HPDE6-E6E7 (cell line): ENCODE measurements around the gene MKRN1.
"Not testable (repeated sequence)": the region's sequence is repeated elsewhere in the genome, so short reads cannot be mapped to it uniquely, and the experiment has no call there.

Experiments used
- DNase-seq: peaks from one replicate; pipeline ENCODE4 v3.0.0; 2011; ENCODE audit warnings: missing footprints; ENCODE audit errors: extremely low spot score

MKRN1 gene

GRCh38 chr7:140485500-140486265, 6.4 kb upstream of the MKRN1 start:
- no peak for DNase-seq

GRCh38 chr7:140484951-140485499, 5.7 kb upstream of the MKRN1 start:
- no peak for DNase-seq

GRCh38 chr7:140484479-140484878, 5.2 kb upstream of the MKRN1 start:
- no peak for DNase-seq

DNA sequence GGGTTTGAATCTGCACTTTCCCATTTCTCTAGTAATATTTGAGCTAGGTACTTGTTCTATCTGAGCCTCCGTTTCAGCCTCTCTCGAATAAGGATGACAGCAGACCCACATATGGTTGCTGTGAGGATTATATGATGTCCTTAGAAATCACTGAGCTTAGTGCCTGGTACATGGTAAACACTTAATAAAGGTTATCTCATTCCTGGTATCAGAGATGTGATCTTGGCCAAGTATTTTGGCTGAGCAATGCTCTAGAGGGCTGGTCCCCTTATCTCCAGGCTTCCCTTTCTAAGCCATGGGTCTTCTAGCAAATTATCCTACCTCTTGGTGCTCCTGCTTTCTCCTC, 407 bp upstream of the MKRN1 start:
- no peak for DNase-seq

DNA sequence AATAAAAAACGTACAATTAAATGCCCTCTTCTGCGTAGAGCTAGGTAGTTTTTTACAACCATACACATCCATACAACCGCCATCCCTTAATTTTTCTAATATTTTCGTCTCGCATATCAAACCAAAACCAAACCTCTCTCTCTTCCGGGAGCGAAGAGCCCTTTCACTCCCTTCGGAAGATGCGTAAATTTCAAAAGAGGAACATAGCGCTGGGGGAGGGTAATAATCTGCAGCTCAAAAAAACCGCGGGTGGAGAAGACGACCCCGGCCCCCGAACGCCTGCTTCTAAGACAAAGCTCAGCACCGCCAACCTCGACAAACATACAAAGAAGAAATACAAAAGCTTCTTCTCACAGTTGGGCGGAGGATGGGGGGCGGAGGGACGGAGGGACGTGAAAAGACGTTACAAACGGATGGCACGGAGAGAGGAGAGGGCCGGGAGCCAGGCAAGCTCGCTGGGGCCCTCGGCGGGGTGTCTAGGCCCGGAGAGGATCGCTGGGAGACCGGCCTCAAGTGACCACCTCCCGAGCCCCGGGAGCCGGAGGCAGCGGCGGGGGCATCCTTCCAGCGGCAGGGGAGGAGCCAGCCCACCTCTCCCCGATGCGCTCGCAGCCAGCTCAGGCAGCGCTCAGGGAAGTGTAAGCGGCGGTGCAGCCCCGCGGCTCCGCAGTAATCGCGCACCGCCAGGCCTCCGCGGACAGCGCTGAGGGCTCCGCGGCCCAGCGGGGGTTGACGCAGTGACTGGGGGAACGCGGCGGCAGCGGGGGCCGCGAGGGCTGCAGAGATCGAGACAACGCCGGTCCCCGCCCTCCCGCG, 851 bp downstream of the MKRN1 start:
- DNase-seq = peak; percentile 19

GRCh38 chr7:140476698-140477261, 2.5 kb downstream of the MKRN1 start:
- DNase-seq = no peak

- peak; percentile 44 for DNase-seq
Observed at GRCh38 chr7:140475747-140476333, 3.5 kb downstream of the MKRN1 start.

DNA sequence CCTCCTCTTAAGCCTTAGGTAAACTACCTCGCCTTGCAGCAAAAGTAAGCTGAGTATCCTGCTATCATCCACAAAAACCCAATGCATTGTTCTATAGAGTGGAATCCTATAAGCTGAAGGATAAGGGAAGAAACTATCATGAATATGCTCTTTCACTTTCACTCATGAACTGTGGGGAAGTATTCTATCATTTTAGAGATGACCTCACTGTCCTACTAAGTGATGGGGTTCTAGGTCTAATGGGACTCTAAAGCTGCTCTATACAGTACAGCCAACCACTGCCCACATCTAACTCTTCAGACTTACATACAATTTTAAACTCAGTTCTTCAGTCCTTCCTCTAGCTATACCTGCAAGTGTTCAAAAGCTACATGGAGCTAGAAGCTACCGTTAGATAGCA, 16.2 kb downstream of the MKRN1 start:
- no peak for DNase-seq

DNA sequence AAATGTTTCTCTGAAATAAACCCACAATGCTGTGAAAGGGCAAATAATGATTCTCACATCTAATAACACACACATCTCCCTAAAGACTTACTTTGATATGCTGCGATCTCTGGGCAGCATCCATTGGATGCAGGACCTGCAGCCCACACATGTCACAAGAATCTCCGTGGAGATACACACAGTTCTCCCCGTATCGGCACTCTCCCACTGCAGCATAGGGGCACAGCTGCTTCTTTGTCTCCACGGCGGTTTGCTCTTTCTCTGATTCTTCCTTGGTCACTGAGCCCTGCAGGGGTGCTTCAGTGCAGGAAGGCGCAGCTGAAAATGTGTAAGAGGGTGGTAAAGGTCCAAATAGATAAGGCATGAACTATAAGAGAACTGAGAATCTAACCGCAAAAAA, 20.4 kb downstream of the MKRN1 start:
- no peak for DNase-seq

- no peak for DNase-seq
Observed at GRCh38 chr7:140458201-140458600, 21.1 kb downstream of the MKRN1 start.

- DNase-seq = no peak
Observed at GRCh38 chr7:140456551-140457051, 22.7 kb downstream of the MKRN1 start.

DNA sequence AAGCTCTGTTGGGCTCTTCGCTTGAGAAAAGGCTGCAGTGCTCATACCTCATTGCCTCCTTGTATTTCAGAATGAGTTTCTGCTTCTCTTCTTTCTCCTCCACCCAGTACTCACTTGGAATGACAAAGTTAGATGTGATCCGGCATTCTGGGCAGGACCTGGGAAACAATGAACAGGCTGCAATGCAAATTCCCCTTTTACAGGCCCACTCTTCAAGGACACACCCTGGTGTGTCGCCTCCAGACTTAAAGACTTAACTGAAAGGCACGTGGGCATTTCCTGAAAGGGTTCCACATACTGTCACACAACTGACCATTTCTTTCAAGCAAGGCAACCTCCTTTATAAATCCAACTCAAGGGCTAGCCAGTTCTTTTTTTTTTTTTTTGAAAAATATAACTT, 23.6 kb downstream of the MKRN1 start:
- no peak for DNase-seq

GRCh38 chr7:140454657-140455015, 24.7 kb downstream of the MKRN1 start:
- DNase-seq = no peak

DNA sequence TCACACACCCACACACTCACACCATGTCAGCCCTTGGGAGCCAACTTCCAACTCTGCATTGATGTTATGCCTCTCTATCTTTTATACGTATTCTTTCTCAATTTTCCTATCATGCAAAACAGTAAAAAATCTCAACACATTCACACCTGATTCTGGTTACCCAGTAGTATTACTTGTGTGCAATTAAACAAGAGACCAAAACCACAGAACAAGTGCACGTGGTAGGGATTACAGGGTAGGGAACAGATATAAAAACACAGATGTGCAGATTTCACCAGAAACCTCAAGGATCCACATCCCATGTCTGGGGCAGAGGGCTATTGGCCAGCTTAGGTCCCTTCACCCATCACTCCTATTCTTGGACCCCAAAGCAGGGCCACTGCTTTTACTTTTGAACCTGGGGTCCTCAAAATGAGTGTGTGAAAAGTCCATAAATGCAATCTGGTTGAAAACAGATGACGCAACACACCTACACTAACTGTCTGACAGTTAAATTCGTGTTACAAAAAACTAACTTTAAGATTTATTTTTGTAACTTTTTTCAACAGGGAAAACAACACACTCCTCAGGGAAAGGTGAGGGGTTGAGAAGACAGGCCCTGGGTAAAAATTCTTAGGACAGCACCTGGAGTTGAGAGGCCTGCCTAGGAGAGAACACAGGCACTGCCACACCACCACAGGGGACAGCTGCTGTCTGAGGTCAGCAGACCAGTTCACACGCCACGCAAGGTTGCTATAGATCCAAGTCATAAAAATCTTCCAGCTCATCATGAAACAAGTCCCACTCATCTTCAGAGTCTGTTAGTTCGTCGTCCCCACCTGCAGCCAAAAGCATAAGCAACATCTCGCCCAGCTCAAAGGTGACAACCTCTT, 25.3 kb downstream of the MKRN1 start:
- not testable (repeated sequence) for DNase-seq

DNA sequence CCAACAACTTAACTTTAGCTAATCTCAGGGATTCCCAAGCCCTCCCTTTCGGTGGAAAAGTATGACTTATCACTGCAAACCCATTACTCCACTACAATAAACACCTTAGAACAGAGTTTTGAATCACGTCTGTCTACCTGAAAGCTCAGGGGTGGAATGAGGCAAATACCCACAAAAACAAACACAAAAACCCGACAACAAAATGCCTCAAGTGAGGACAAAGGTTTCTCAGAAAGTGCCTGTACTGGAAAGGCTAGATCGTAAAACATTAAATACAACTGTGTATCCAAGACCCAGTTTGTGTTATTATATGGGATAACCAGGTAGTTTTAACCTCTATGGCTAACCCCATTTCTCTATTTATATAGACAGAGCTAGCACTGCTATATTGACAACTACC, 26.0 kb downstream of the MKRN1 start:
- DNase-seq = no peak

- no peak for DNase-seq
Observed at GRCh38 chr7:140451716-140452115, 27.6 kb downstream of the MKRN1 start.

DNA sequence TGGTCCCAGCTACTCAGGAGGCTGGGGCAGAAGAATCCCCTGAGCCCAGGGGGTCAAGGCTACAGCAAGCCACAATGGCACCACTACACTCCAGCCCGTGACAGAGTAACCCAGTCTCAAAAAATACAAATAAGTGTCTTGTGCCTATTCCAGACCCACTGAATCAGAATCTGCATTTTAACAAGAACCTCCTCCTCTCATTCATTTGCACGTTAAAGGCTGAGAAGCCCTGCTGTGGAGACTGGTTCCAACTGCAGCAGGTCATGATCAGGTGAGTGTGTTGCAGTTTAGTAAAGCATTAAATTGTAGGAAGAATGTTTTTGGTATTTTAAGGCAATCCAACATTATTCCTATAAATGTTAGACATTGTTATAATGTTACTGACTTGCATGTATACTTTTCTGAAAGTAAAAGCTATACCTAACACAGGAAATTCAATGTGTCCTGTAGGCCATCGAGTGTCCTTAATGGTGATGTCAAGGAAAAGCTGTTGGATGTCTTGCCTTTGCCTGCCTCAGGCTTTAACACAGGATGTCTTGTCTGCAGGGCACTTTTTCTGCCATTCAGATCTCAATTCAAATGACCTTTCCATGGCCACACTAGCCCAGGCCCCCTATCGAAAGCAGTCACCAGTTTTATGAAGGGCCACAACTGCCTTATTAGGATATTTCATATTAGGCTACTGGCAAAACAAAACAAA, 30.4 kb downstream of the MKRN1 start:
- DNase-seq = no peak

GRCh38 chr7:140447841-140448240, 31.5 kb downstream of the MKRN1 start:
- DNase-seq = no peak

DNA sequence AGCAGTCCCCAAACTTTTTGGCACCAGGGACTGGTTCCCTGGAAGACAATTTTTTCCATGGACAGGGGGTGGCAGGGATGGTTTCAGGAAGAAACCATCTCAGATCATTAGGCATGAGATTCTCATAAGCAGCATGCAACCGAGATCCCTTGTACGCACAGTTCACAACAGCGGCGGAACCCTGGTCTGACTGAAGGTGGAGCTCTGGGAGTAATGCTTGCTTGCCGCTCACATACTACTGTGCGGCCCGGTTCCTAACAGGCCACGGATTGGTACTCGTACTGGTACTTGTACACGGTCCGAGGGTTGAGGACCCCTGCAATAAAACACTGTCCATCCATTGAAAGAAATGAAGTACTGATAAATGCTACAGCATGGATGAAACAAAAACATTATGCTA, 32.8 kb downstream of the MKRN1 start:
- no peak for DNase-seq

- no peak for DNase-seq
Observed at GRCh38 chr7:140441519-140441918, 37.8 kb downstream of the MKRN1 start.

GRCh38 chr7:140440593-140440992, 38.7 kb downstream of the MKRN1 start:
- no peak for DNase-seq
